HG03097 (cell line): ENCODE measurements around the gene SKAP1.

Source experiments
- ATAC-seq: cut with Tn5 transposase; IDR thresholded peaks from one replicate; pipeline ENCODE4 v1.9.1; 2021; ENCODE audit not compliant: unreplicated experiment, low FRiP score

Gene SKAP1

DNA sequence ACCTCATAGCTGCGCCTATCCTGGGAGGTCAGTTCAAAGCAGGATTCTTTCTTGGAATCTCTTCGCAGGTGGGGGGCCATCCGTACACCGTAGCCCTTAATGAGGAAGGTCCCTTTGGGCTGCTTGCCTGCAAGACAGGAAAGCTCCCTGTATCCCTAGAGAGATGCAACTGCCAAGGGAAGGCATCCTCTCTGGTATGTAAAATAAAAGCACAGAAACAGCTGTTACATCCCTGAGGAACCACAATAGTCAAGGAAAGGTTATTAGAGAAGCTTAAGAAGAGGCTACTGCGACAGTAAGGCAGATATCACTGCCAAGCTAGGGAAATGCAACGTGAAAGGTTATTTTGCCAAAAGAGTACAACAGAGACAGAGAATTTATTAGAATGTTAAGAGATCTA lies 245.3 kb downstream of the SKAP1 start:
- ATAC-seq: no peak

GRCh38 chr17:48181653-48182052 lies 248.4 kb downstream of the SKAP1 start:
- ATAC-seq: no peak

GRCh38 chr17:48180842-48181629 lies 249.0 kb downstream of the SKAP1 start:
- ATAC-seq: no peak

- ATAC-seq: no peak
Measured at GRCh38 chr17:48179071-48179945, 250.7 kb downstream of the SKAP1 start.

DNA sequence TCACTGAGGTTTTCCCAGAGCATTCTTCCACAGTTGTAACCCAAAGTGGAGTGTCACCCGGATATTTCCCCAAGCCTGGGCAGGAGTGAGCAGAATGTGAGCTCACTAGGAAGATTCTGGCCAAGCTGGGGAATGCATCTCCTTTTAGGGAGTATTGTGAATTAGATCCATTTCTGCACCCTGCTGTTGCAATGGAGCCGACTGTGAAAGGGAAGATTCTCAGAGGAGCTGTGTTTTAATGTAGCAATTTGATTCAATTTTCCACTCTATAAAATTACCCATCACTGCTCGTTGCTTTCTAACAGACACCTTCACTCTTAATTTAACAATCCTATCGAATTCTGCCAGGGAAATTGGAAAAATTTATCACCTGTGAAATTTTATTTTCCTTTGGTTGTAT lies 251.7 kb downstream of the SKAP1 start:
- ATAC-seq: no peak

GRCh38 chr17:48177816-48178215 lies 252.2 kb downstream of the SKAP1 start:
- no peak for ATAC-seq

GRCh38 chr17:48176471-48176855 lies 253.6 kb downstream of the SKAP1 start:
- ATAC-seq: no peak

DNA sequence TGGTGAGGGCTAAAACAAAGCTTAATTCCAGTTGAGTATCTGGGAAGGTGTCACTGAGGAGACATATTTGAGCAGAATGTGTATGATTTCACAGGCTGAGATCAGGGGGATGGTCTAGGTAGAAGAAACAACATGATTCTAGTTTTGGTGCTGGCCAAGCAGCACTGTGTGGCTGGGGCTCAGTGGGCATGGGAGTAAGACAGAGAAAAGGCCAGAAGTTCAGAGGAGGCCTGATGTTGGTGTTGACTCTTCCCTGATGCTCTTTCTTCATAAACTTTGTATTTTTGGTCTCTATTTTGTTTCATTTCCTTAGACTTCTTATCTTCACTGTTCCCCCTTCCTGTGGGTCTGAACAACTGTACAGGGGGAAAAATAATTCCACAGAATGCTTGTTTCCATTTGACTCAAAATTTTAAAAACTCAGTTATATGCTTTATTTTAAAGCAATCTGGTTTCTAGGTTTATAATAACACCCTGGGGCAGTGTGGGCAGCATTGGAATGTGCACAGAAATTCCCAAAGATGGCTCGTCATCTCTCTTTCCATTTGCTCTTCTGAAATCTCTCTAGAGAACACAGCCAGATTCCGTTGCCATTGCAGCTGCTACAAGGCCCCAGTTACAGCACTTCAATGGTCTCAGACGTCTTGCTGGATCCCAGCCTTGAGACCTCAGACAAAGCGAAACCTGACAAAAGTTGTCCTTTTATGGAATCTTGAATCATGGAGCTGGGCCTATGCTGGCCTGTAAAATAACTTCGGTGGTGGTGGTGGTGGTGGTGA lies 254.1 kb downstream of the SKAP1 start:
- ATAC-seq: no peak

DNA sequence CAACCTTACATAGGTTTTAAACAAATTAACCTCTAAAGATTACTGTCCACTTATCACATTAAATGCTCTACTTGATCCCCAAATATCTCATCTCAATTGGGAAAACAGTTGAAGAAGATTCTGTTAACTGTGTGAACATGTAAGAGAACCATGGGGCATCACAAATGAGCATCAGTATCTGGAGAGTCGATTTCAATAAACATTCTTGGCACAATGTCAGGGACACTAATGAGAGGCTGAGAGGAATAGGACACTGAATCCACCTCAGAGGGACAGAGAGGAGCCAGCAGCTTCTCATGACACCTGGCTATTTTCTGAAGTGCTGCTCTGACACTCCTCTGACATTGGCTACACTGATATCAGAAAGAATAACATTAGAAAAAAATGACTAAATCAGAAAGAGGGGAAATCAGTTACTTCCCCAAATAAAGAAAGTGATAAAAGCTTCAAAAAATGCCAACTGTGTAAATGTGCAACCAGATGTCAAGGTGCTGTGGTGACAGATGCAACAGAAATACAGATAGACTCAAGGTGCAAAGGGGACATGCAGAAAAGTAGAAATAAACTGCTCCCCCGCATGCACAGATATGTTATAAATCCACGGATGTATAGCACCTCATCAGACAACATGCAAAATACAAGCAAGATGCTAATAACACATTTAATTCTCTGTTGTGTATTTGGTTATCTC lies 255.0 kb downstream of the SKAP1 start:
- ATAC-seq: no peak

GRCh38 chr17:48173191-48173984 lies 256.6 kb downstream of the SKAP1 start:
- no peak for ATAC-seq

DNA sequence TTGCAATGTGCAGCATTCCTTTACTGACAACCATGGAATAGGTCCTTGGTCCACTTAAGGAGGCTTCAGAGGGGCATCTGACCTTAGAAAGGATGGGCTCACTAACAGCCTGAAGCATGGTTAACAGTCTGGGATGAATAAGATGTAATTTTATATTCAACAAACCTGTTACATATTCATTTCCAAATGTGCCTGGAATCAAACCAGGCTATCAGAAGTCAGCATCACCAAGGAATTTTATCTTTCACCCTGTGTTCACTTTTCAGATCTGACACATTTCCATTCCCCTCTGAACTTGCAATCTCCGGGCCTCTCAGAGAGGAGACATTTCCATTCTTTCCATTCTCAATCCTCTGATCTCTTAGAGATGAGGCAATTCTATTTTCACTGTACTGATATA lies 260.1 kb downstream of the SKAP1 start:
- ATAC-seq: no peak

DNA sequence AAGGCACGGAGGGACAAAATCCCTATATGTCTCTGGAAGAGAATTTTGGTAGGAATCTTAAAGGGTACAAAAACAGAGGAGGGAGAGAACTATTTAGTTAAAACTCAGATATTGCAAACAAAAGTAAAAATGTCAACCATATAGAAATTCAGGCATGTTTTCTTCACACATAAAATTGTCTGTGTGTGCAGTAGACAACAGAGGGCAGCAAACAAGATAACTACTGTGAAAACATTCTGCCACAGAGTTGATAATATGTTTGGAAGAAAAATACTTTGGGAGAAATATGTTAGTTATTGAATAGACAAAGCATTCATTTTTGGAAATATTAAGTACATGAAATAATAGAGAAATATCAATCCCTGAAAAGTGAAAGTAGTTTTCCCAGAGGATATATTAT lies 266.2 kb downstream of the SKAP1 start:
- no peak for ATAC-seq

GRCh38 chr17:48162946-48163506 lies 267.0 kb downstream of the SKAP1 start:
- no peak for ATAC-seq

GRCh38 chr17:48162306-48162934 lies 267.6 kb downstream of the SKAP1 start:
- no peak for ATAC-seq

- no peak for ATAC-seq
Measured at GRCh38 chr17:48161127-48161905, 268.7 kb downstream of the SKAP1 start.

GRCh38 chr17:48160177-48161081 lies 269.6 kb downstream of the SKAP1 start:
- no peak for ATAC-seq

- ATAC-seq: no peak
Measured at GRCh38 chr17:48159232-48159631, 270.8 kb downstream of the SKAP1 start.
